NCI-H2196 (cell line): ENCODE results near the gene TSPAN2.

ENCODE experiments used
- DNase-seq: peaks from one replicate; lab custom pipeline; 2025; ENCODE audit not compliant: unreplicated experiment; lab: John Stamatoyannopoulos, UW

TSPAN2 gene

DNA sequence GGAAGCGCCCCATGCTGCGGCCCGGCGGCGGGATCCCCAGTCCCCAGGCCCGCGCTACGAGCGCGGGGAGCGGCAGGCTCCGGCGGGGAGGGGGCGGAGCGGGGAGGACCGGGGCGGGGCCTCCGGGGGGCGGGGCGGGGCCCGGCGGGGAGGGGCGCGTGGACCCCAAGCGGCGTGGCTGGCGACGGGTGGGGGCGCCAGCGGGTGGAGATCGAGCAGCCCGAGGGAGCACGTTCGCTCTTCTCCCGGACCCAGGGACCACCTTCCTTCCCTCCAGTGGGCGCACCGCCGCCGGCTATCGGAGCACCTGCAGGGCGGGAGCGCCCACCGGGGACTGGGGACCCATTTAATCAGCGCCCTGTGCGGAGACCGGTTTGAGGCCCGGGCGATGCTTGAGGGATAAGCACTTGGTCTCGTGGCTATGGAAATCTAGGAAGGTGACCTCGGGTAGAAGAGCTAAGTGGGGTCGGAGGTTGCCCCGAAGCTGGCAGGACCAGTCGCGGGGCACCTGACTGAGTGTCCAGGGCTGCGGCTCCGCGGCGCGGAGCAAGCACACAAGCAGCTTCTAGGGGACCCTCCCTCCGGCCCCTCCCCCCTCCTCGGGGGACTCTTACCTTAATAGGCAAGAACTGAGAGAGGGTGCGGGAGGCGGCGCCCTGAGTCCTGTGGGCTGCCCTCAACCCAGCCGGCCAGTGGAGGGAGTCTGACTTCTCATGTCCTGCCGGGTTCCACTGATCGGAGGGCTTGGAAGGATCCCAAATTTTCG, at the start of gene TSPAN2:
Gene TSPAN2, minus strand, starts transcription at position 84 of the 766 bp plus-strand sequence. Its CDS starts 71 bp downstream, at position 13.
- DNase-seq: no peak

DNA sequence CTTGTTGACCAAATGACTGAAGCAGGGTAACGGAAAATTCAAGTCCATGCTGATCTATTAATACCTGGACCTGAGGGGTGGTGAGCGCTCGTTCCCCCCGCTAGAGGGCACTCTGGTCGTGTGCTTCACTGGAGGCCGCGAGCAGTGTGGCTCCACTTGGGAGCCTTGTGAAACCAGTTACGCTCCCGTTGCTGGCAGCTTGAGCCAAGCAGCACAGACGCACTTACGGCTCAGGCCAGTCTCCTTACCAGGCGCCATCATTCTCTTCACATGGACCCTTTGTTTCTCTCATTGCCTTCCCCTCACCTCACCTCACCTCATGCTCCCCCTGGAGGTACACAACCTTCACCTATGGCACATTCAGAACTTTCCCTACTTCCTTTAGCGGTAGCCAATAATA, 49.7 kb upstream of the TSPAN2 start:
- DNase-seq: peak; percentile 82

DNA sequence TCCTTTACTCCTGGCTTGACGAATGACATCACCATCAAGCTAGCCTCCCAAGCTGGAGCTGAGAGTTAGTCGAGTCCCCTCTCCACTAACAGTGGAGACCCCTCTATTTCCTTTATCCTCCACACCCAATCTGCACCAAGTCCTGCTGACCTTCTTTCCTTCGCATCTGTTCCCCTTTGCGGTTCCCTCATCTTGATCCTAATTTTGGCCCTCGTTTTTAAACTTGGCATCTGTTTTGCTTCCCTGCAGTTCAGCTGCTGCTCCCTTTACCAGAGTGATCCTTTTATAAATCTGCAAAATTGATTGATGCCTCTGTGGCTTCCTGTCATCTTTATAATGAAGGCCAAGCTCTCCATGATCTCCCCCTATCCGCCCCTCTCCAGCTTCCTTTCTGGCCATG, 49.0 kb upstream of the TSPAN2 start:
- DNase-seq: no peak

DNA sequence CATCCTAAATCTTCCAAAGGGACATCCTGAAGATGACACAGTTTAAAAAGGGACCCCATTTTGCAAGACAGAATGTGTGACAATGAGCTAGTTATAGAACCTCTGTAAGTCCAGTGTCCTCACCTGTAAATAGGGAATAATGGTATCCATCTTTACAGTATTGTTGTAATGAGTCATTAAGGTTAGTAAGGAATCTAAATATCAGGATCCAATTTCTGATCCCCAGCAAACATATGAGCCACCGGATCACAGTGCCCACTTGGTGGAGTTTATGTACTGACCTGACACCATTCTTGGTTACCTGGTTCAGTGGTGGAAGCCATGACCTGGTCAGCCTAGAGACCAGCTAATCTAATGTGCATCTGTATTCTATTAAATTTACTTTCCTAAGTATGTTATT, 47.9 kb upstream of the TSPAN2 start:
- no peak for DNase-seq

DNA sequence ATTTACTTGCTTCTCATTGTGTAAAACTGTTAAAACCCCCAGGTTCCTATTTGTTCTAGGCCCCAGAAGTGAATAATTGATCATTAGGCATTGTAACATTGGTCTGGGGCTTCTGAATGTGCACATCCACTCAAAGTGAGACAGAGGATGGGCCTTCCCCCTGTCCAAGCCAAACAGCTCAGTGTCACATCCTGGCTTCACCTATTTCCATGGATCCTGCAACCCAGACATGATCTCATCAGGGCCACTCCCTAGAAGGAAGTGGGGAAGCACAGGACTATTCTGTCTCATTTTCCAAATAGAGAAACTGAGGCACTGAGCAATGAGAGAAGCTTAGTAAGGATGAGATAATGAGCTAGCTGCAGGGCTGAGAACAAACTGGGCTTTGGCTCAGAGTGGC, 47.4 kb upstream of the TSPAN2 start:
- no peak for DNase-seq

DNA sequence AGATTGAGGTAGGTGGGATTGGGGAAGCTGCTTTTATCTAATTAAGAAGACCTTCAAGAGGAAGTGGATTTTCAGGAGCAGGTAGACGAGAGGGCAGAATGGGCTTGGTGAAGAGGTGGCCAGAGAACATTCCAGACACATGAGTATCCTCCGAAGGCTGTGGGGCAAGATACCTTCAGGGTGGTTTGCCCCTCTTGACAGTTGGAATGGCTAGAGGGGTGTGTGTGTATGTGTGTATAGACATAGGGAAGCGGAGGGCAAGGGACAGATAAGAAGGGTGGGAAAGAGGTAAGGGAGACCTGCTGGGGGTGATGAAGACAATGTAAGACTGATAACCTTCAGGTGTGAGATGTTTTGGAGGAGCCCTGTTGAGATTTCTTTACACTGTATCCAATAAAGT, 46.8 kb upstream of the TSPAN2 start:
- DNase-seq: no peak

DNA sequence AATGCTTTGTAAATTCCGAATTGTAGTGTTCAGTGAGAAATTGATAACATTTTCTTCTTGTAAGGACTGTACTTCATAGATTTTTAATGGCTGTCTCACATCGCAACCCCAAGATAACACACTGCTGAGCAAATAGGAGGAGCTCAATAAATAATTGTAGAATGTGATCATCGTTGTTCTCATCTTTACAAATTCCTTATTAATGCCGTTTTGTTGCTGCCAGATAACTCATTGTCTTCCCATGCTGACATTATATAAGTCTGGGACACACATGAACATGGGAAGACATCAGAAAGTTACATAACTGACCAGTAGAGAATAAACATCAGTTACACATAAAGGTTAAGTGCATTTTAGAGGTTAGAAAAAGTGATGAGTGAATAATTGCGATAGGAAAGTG, 46.4 kb upstream of the TSPAN2 start:
- DNase-seq: no peak

DNA sequence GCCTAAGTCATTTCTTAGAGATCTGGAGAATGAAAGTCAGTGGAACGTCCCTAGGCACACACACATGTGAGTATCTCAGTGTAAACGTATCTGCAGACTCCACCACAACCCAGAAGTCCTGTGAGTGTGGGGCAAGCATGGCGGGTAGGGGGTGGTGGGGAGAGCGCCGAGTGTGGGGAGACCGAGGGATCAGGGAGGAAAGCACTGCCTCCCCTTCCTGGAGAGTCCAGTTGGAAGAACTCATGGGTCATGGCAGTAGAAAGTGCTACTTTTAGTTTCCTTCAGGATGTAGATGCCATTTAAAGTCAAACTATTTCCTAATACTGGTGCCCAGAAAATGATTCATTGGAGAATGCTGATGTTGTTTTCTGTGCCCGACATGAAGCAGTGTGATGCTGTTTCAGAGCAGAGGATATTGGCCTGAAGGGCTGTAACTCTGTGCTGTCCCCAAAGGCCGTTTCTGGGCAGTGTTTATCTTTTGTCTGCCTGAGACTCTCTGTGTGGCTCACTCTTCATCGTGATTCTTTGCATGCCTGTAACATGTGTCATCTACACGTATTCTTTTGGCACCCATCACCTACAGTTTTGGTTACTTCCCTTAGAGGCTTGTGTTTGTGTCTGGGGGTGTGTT, 45.7 kb upstream of the TSPAN2 start:
- no peak for DNase-seq

DNA sequence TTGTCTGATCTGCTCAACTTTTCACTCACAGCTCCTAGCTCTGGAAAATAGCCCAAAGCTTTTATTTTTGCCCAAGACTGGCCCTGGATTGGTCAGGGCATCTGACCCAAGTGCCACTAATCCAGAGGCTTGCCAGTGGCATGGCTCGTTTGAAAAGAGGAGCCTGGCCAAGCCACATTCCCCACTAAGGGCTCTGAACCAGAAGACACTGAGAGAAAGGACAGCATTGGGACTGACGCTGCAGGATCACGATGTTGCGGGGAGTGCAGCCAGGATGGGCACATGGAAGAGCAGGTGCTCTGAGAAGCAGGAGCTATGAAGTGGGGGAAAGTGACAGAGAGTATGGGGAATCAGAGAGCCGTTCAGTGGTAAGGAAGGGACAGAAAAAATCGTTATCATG, 44.9 kb upstream of the TSPAN2 start:
- no peak for DNase-seq

DNA sequence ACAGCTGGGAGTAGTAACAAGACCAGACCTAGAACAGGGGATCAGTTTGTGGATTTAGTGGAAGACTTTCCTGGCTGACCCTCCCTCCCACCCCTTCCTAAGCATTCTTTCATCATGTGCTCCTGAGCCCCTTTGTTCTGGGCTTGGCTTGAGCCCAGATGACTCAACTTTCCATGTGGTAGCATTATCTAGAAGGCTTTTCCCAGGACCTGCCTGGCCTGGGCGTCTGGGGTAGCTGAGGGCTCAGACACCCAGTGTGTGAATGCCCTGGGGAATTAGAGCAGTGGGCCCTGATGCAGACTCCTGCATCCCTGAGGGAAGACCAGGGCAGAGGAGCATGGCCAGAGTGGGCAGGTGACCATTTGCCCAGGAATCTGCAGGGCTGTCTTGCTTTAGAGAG, 44.1 kb upstream of the TSPAN2 start:
- DNase-seq: no peak

DNA sequence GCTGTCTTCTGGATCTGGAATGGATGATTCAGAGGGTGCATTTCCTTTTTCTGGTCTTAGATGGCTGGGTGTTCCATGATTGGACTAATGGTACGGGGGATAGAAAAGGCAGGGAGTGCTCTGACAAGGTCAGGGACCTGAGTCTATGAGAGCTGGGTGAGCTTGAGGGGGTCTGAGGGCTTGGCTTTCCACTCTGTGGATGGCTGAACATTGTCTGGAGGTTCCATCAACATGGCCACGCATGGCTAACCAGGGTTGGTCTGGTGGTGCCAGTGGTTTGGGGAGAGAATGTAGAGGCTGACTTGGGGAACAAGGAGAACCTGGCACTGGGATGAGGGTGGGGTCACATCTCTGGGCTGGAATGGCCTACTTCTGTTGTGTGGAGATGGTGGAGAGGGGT, 41.5 kb upstream of the TSPAN2 start:
- DNase-seq: no peak

DNA sequence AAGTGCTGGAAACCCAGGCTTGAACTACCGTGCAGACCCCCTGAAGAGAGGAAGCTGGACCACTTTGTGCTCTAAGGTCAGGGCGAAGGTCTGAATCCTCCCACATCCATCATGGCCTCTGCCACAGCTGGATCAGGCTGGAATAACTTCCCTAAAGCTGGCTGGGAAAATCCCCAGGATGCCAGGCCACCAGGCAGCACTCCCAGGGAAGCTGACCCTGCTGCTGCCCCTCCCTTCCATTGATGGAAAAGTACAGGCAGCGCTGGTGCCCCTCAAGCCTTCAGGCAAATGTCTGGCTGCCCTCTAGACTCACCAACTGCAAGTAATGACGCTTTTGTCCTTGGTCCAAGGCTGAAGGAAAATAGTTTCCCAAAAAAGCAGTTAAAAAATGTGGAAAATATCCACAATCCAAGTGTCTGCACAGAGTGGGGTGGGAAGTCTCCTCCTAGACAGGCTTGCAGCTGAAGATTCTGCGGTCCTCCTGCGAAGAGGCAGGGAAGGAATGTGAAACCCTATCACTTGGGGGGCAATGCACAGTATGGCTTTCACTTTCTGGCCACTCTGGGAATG, 39.9 kb upstream of the TSPAN2 start:
- no peak for DNase-seq

DNA sequence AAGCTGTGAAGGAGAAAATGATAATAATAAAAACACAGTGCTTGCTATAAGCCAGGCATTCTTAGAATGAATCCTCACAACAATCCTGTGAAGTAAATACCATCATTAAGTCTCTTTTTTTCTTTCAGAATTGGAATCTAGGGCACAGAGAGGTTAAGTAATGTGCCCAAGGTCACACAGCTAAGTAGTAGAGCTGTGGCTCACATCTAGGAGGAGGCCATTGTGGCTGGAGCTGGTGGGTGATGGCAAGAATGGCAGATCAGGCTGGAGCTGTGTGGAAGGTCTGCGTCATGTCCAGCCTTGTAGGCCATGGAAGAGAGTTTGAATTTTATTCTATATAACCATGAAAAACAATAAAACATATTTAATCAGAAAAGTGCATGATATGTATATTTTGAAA, 38.2 kb upstream of the TSPAN2 start:
- no peak for DNase-seq

DNA sequence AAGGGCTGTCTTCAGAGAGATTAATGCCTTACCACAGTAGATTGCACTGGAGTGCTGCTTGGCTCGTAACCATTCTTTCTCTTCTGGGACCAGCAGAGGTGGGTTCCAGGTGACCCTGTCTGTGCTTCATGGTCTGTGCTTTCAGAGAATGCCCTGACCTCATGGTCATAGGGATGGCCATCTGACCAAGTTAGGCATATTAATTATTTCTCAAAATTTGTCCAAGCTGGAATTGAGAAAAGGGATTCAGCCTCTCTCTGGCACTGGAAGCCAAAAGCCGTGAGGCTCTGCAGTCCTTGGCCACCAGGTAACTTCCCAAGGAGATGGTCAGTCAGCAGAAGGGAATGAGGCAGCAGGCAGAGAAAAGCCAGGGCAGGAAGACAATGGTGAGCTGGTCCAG, 37.2 kb upstream of the TSPAN2 start:
- no peak for DNase-seq

DNA sequence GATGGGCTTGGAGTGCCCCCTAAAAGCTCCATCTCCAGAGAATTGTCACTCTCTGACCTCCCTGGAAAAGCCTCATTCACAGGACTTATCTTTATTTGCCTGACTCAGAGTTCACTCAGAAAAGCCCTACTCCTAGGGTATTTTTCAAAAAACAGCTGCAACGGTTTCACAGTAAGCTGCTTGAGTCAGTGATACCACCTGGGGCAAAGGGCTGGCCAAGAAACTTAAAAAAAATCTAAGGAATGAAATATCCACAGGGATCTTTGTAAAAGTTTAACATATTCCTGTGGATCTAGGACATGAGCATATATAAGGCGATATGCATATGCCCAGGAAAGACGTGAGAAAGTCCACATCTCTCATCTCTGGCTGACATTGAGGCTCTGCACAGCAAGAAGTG, 33.8 kb upstream of the TSPAN2 start:
- no peak for DNase-seq

DNA sequence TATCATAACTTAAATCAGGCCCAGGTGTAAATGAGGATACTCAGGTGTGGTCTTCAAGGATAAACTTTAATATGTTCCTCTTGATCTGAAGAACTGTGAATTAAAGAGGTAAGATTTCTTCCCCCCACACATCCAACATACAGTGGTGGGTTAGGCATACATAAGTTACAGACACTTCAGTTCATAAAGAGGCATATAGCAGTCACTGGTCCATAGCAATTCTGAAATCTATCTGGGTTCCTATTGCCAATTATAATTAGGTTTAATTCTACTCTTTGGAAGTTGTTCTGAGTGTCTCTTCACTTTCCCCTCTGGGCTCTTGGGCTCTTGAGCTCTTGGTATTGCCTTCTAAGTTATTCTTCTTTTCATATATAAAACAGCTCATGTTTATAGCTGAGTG, 32.5 kb upstream of the TSPAN2 start:
- no peak for DNase-seq

DNA sequence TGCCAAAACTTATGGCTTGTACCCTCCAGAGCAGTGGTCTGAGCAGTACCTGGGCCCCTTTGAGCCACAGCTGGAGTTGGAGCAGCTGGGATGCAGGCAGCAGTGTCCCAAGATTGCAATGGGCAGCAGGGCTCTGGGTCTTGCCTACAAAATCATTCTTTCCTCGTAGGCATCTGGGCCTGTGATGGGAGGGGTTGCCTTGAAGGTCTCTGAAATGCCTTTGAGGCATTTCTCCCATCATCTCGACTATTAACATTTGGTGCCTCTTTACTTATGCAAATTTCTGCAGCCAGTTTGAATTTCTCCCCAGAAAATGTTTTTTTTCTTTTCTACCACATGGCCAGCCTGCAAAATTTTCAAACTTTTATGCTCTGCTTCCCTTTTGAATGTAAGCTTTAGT, 31.0 kb upstream of the TSPAN2 start:
- no peak for DNase-seq

DNA sequence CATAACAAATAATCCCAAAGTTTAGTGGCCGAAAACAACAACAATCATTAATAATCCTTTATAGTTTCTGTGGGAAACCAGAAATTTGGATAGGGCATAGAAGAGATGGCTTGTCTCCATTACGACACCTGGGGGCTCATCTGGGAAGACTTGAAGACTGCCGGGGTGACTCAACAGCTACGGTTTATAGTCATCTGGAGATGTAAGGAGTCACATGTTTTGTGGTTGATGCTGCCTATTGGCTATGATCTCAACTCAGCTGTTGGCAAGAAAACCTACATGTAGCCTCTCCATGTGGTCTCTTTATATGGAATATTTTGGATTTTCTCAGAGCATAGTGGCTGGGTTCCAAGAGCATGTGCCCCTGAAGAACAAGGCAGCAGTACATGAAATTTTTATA, 29.3 kb upstream of the TSPAN2 start:
- no peak for DNase-seq

DNA sequence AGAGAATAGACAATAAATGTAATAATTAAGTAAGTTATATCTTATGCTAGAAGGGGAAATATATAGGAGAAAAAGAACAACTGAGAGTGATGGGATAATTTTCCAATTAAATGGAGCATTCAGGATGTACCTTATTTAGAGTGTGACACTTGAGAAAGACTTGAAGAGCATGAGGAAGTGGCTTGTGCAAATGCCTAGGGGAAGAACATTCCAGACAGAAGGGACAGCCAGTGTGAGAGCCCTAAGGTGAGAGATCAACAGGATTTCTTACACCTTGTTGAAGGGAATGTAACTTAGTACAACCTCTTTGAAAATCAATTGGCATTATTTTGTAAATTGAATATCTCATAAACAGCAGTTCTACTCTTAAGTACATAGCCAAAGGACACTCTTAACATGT, 28.8 kb upstream of the TSPAN2 start:
- no peak for DNase-seq

DNA sequence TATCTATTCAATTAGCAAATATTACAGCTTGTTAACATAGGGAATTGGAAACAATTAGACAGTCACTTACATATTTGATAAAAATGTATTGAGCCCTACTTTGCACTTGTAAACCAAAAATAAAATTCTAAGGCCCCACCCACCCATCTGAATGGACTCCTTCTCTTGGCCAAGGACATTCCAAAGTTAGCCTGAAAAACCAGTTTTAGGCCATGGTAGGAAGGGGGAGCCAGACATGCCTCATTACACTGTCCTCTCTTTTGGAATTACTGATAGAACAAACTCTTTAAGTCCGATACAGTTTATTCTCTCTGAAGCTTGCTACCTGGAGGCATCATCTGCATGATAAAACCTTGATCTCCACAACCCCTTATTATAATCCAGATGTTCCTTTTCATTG, 28.0 kb upstream of the TSPAN2 start:
- no peak for DNase-seq

DNA sequence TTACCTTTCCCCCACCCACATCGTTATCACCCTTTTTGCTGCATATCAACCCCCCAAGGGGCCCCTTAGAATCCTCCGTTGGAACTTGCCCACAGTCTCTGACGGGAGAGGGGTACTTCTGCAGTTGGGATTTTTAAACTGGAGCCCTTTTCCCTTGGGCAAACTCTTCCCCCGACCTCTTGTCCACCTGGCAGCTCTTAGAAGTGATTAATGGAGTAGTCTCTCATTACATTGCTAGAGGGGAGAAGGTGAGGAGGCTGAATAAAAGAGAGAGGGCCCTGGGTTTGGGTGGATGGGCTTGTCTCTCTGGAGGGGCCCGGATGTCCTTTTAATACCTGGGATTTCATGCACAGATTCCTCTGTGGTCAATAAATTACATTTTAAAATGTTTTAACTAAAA, 27.2 kb upstream of the TSPAN2 start:
- no peak for DNase-seq

DNA sequence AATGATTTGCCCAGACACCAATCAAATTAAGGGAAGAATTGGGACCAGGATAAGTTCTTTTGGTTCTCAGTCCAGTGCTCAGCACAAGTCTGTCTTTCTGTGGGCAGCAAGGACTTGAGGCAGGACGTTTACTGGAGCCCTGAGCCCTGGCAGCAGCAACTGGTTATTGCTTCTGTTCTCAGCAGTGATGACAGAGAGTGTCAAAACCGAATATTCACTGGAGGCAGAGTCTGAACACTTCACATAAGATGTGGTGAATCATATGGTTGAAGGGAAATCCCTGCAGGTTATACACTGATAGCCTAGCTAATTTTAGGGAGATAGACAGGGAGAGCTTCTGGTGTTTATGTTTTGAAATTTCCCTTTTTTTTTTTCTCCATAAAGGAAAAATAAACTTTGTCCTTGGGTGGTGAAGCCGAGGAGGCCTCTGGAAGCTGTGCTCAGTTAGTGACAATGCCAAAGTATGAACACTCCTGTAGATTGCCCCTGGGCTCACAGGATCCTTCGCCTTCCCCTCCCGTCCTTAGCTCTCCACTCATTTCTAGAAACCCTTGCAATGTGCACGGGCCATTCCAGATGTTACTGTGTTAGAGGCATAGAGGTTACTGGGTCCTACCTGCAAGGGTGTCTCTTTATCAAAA, 26.3 kb upstream of the TSPAN2 start:
- DNase-seq: no peak
